Stimulated activated CD4-positive, alpha-beta T cell treated with anti-CD3 and anti-CD28 coated beads, TNF-alpha, amount 100 ng/mL, for 1 hour (primary cell): ENCODE measurements around the gene PALD1.
"Not testable (repeated sequence)": the region's sequence is repeated elsewhere in the genome, so short reads cannot be mapped to it uniquely, and the experiment has no call there.

ENCODE experiments used
- DNase-seq, 3 donors: peaks; one replicate each; pipeline ENCODE4 v3.0.0-alpha.2; 2020; ENCODE audit warnings: low read depth in 3 of 3, low spot score in 1 of 3

PALD1 gene

GRCh38 chr10:70481831-70482530 is 3.4 kb downstream of the PALD1 start:
- DNase-seq = no peak

- DNase-seq = no peak
Observed at GRCh38 chr10:70482982-70483760, 4.6 kb downstream of the PALD1 start.

GRCh38 chr10:70483872-70484271 is 5.3 kb downstream of the PALD1 start:
- DNase-seq = not testable (repeated sequence)

GRCh38 chr10:70487824-70488223 is 9.3 kb downstream of the PALD1 start:
- DNase-seq = no peak

- DNase-seq = no peak
Observed at GRCh38 chr10:70490142-70490541, 11.6 kb downstream of the PALD1 start.

- DNase-seq = no peak
Observed at GRCh38 chr10:70491614-70492013, 13.0 kb downstream of the PALD1 start.

GRCh38 chr10:70492786-70493659 is 14.5 kb downstream of the PALD1 start:
- no peak for DNase-seq

- DNase-seq = no peak
Observed at GRCh38 chr10:70493660-70494234, 15.2 kb downstream of the PALD1 start.

GRCh38 chr10:70494536-70494935 is 16.0 kb downstream of the PALD1 start:
- DNase-seq = no peak

GRCh38 chr10:70494966-70495365 is 16.4 kb downstream of the PALD1 start:
- DNase-seq = no peak

- DNase-seq = no peak
Observed at GRCh38 chr10:70495691-70496261, 17.2 kb downstream of the PALD1 start.

- DNase-seq = no peak
Observed at GRCh38 chr10:70496341-70497119, 18.0 kb downstream of the PALD1 start.

GRCh38 chr10:70497120-70497545 is 18.6 kb downstream of the PALD1 start:
- no peak for DNase-seq

- DNase-seq = no peak
Observed at GRCh38 chr10:70498970-70499835, 20.6 kb downstream of the PALD1 start.

GRCh38 chr10:70499836-70500167 is 21.2 kb downstream of the PALD1 start:
- DNase-seq = no peak

- DNase-seq = no peak
Observed at GRCh38 chr10:70500368-70500767, 21.8 kb downstream of the PALD1 start.

GRCh38 chr10:70500812-70501301 is 22.3 kb downstream of the PALD1 start:
- no peak for DNase-seq

GRCh38 chr10:70502406-70502805 is 23.8 kb downstream of the PALD1 start:
- no peak for DNase-seq

- DNase-seq = no peak
Observed at GRCh38 chr10:70503776-70504175, 25.2 kb downstream of the PALD1 start.
